ENCODE measurements around the gene PAX9. TPM values are rescaled to one million over a fixed set of nuclear protein-coding genes. Genes with fewer than 3 reads are reported as not detected.

The PAX9 gene
- total RNA-seq, 1 experiment from 2014 or later: 14.9 TPM

DNA sequence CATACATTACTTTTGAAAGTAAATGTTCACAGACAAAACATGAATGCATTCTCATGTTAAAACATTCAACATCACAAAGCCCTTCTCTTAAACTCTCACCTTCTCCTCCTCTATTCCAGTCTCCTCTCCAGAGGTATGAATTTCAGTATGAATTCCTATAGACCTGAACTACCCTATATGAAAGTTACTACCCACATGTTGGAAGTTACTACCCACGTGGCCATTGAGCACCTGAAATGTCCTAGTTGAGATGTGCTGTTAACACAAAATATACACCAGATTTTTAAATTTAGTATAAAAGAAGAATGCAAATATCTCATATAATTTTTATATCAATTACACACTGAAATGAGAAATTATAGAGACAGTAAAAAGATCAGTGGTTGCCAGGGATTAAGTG is 60.2 kb downstream of the PAX9 start:
- no TSS peak for BruUV-seq (replicated peaks)
- TF ChIP-seq EZH2 (IDR thresholded peaks at IDR 0.05; ENCODE audit: low read length, unreplicated experiment) (no peak), EZH2phosphoT487 (IDR thresholded peaks at IDR 0.05; ENCODE audit: borderline replicate concordance, low read length) (no peak)
- TF ChIP-seq, protein P1, sequence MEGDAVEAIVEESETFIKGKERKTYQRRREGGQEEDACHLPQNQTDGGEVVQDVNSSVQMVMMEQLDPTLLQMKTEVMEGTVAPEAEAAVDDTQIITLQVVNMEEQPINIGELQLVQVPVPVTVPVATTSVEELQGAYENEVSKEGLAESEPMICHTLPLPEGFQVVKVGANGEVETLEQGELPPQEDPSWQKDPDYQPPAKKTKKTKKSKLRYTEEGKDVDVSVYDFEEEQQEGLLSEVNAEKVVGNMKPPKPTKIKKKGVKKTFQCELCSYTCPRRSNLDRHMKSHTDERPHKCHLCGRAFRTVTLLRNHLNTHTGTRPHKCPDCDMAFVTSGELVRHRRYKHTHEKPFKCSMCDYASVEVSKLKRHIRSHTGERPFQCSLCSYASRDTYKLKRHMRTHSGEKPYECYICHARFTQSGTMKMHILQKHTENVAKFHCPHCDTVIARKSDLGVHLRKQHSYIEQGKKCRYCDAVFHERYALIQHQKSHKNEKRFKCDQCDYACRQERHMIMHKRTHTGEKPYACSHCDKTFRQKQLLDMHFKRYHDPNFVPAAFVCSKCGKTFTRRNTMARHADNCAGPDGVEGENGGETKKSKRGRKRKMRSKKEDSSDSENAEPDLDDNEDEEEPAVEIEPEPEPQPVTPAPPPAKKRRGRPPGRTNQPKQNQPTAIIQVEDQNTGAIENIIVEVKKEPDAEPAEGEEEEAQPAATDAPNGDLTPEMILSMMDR (conservative IDR thresholded peaks at IDR 0.05; ENCODE audit: low read depth, low read length): no peak
- Histone ChIP-seq H3K9me3 (ENCODE audit: low read length) (no peaks in the 10 kb centered on the region), H2AFZ (ENCODE audit: low read length) (no peak overlapping the region), H3K27me3 (ENCODE audit: low read length) (no peaks in the 10 kb centered on the region), H3K9ac (ENCODE audit: low read length) (no peak overlapping the region), H4K20me1 (ENCODE audit: low read length) (no peaks in the 10 kb centered on the region), H3K36me3 (ENCODE audit: low read depth, low read length) (no peaks in the 10 kb centered on the region), H3K4me3 (ENCODE audit: low read length) (no peak overlapping the region), H3K9me2 (replicated peaks; ENCODE audit: low read length) (no peaks in the 10 kb centered on the region), H3F3A (ENCODE audit: low read length, unreplicated experiment) (no peaks in the 10 kb centered on the region), H3K79me2 (ENCODE audit: low read length) (no peaks in the 10 kb centered on the region), H3K27ac (ENCODE audit: low read length) (no peak overlapping the region), H3K4me1 (ENCODE audit: insufficient read depth, low read length) (peaks cover 7% of the 10 kb centered on the region), H3K4me2 (ENCODE audit: low read length) (no peak overlapping the region)
- no peak for ATAC-seq
- ChIA-PET POLR2A (ENCODE audit: unreplicated experiment) (no interaction called here), CTCF (no interaction called here)
- intact Hi-C loops (cut with micrococcal nuclease): no loop called here
- no peak for DNase-seq

DNA sequence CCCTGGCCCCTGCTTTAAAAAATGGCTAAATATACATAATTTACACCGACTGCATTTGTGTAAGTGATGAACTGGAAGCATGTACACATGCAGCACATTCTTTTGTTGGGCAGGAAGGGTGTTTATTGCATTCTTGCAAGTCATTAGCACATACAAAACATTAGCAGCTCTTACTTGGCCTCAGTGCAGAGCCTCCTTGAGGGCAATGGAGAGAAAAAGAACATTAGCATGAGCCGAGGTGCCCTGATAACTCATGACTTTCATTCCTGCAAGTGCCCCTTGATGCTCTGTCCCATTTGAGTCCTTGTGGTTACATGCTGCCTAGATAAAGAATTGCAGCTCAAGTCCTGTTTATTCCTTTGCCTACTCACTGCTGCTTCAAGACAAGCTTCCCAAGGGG is 61.9 kb downstream of the PAX9 start:
- Histone ChIP-seq H3K4me3 (ENCODE audit: low read length) (no peak overlapping the region), H3K9me3 (ENCODE audit: low read length) (no peaks in the 10 kb centered on the region), H3K27ac (ENCODE audit: low read length) (no peak overlapping the region), H3K36me3 (ENCODE audit: low read depth, low read length) (no peaks in the 10 kb centered on the region), H3K27me3 (ENCODE audit: low read length) (no peaks in the 10 kb centered on the region), H3K4me2 (ENCODE audit: low read length) (no peak overlapping the region), H4K20me1 (ENCODE audit: low read length) (no peaks in the 10 kb centered on the region), H3K9ac (ENCODE audit: low read length) (no peak overlapping the region), H2AFZ (ENCODE audit: low read length) (no peak overlapping the region), H3K4me1 (ENCODE audit: insufficient read depth, low read length) (peaks cover 2% of the 10 kb centered on the region), H3K79me2 (ENCODE audit: low read length) (no peaks in the 10 kb centered on the region), H3F3A (ENCODE audit: low read length, unreplicated experiment) (no peaks in the 10 kb centered on the region), H3K9me2 (replicated peaks; ENCODE audit: low read length) (no peaks in the 10 kb centered on the region)
- no TSS peak for BruUV-seq (replicated peaks)
- no peak for ATAC-seq
- TF ChIP-seq EZH2phosphoT487 (IDR thresholded peaks at IDR 0.05; ENCODE audit: borderline replicate concordance, low read length): no peak
- TF ChIP-seq EZH2 (IDR thresholded peaks at IDR 0.05; ENCODE audit: low read length, unreplicated experiment): no peak
- TF ChIP-seq, protein P1 (conservative IDR thresholded peaks at IDR 0.05; ENCODE audit: low read depth, low read length): no peak
- POLR2A ChIA-PET (ENCODE audit: unreplicated experiment): no interaction called here
- CTCF ChIA-PET: interaction anchor here (0.6 kb wide), 1 partner anchor 394 kb away, joined by 3 read pairs; no protein-coding TSS in a partner anchor
- intact Hi-C loops (cut with micrococcal nuclease): no loop called here
- no peak for DNase-seq

DNA sequence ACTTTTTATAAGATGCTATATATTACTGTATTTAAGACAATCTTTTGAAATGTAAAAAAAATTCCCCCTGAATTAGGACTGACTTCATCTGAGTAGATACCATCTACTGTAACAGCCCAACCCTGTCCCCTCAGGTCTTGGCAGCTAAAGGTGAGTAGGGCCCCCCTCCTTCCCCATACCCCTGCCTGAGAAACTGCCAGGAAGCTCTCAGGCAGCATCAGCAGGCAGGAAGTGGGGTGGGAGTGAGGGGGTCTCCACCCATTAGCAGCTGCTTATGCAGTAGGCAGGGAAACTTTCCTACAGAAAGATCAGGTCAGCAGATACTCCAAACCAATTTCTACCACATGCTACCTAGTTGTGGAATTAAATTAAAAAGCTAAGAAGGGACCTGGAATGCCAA is 62.5 kb downstream of the PAX9 start:
- intact Hi-C loops (cut with micrococcal nuclease): no loop called here
- no peaks in the 10 kb centered on the region for H3F3A ChIP-seq (ENCODE audit: low read length, unreplicated experiment)
- H3K27me3 ChIP-seq (ENCODE audit: low read length): no peaks in the 10 kb centered on the region
- no peak for ATAC-seq
- no peak overlapping the region for H3K9ac ChIP-seq (ENCODE audit: low read length)
- no peak overlapping the region for H3K4me2 ChIP-seq (ENCODE audit: low read length)
- TF ChIP-seq EZH2phosphoT487 (IDR thresholded peaks at IDR 0.05; ENCODE audit: borderline replicate concordance, low read length) (no peak), EZH2 (IDR thresholded peaks at IDR 0.05; ENCODE audit: low read length, unreplicated experiment) (no peak)
- TF ChIP-seq, protein P1 (conservative IDR thresholded peaks at IDR 0.05; ENCODE audit: low read depth, low read length): no peak
- no peak overlapping the region for H3K27ac ChIP-seq (ENCODE audit: low read length)
- no peaks in the 10 kb centered on the region for H3K36me3 ChIP-seq (ENCODE audit: low read depth, low read length)
- CTCF ChIA-PET: interaction anchor here (1.0 kb wide), 1 partner anchor 24 kb away, joined by 3 read pairs; no protein-coding TSS in a partner anchor
- no peaks in the 10 kb centered on the region for H4K20me1 ChIP-seq (ENCODE audit: low read length)
- no peaks in the 10 kb centered on the region for H3K9me2 ChIP-seq (replicated peaks; ENCODE audit: low read length)
- H3K4me1 ChIP-seq (ENCODE audit: insufficient read depth, low read length): no peaks in the 10 kb centered on the region
- H3K9me3 ChIP-seq (ENCODE audit: low read length): no peaks in the 10 kb centered on the region
- no peak overlapping the region for H3K4me3 ChIP-seq (ENCODE audit: low read length)
- POLR2A ChIA-PET (ENCODE audit: unreplicated experiment): interaction anchor here (0.6 kb wide), 1 partner anchor 15 kb away, joined by 5 read pairs; no protein-coding TSS in a partner anchor
- no TSS peak for BruUV-seq (replicated peaks)
- H3K79me2 ChIP-seq (ENCODE audit: low read length): no peaks in the 10 kb centered on the region
- no peak overlapping the region for H2AFZ ChIP-seq (ENCODE audit: low read length)
- DNase-seq: no peak
